Activated CD4-positive, CD25-positive, alpha-beta regulatory T cell (primary cell): ENCODE data around the gene SPATA46.

Source experiments
- DNase-seq, 4 experiments: peaks; one replicate each; lab custom pipeline; 2025; lab: John Stamatoyannopoulos, UW

The SPATA46 gene

GRCh38 chr1:162373541-162374260, 3.0 kb downstream of the SPATA46 start:
- DNase-seq = no peak

- DNase-seq = no peak
Observed at GRCh38 chr1:162373072-162373427, 3.6 kb downstream of the SPATA46 start.

- DNase-seq = no peak
Observed at GRCh38 chr1:162372159-162373071, 4.2 kb downstream of the SPATA46 start.

GRCh38 chr1:162371611-162372010, 5.0 kb downstream of the SPATA46 start:
- no peak for DNase-seq

- DNase-seq = no peak
Observed at GRCh38 chr1:162370721-162371120, 5.9 kb downstream of the SPATA46 start.

- DNase-seq = no peak
Observed at GRCh38 chr1:162370161-162370560, 6.5 kb downstream of the SPATA46 start.

- no peak for DNase-seq
Observed at GRCh38 chr1:162369571-162369970, 7.1 kb downstream of the SPATA46 start.

GRCh38 chr1:162368451-162368850, 8.2 kb downstream of the SPATA46 start:
- no peak for DNase-seq

- no peak for DNase-seq
Observed at GRCh38 chr1:162367772-162368171, 8.9 kb downstream of the SPATA46 start.

- DNase-seq = no peak
Observed at GRCh38 chr1:162367073-162367472, 9.6 kb downstream of the SPATA46 start.

GRCh38 chr1:162366671-162367070, 10.0 kb downstream of the SPATA46 start:
- DNase-seq = no peak

GRCh38 chr1:162366149-162366548, 10.5 kb downstream of the SPATA46 start:
- DNase-seq = no peak

GRCh38 chr1:162365284-162366020, 11.2 kb downstream of the SPATA46 start:
- no peak for DNase-seq

GRCh38 chr1:162364498-162364897, 12.2 kb downstream of the SPATA46 start:
- DNase-seq = no peak

GRCh38 chr1:162363823-162364222, 12.8 kb downstream of the SPATA46 start:
- no peak for DNase-seq

- no peak for DNase-seq
Observed at GRCh38 chr1:162361349-162361748, 15.3 kb downstream of the SPATA46 start.

- no peak for DNase-seq
Observed at GRCh38 chr1:162360874-162361260, 15.8 kb downstream of the SPATA46 start.

GRCh38 chr1:162360237-162360873, 16.3 kb downstream of the SPATA46 start:
- DNase-seq = no peak

- DNase-seq = no peak
Observed at GRCh38 chr1:162359523-162360236, 17.0 kb downstream of the SPATA46 start.

GRCh38 chr1:162358928-162359327, 17.7 kb downstream of the SPATA46 start:
- DNase-seq = no peak

- no peak for DNase-seq
Observed at GRCh38 chr1:162357681-162358266, 18.9 kb downstream of the SPATA46 start.
